NCI-H1048 (cell line): ENCODE data around the gene LYRM4.

Experiments
- DNase-seq: peaks from one replicate; lab custom pipeline; 2025; lab: John Stamatoyannopoulos, UW

LYRM4 gene

GRCh38 chr6:5260661-5261544 lies at the start of gene LYRM4, which contains the start of gene FARS2:
LYRM4 (minus strand) TSS chr6:5260950; CDS start chr6:5260733, 217 bp downstream.
FARS2 (plus strand) TSS chr6:5261513.
- peak; percentile 75 for DNase-seq

- no peak for DNase-seq
These were observed 47.3 kb upstream of the LYRM4 start for GRCh38 chr6:5308066-5308465.

GRCh38 chr6:5307058-5307457 lies 46.3 kb upstream of the LYRM4 start:
- DNase-seq: no peak

- no peak for DNase-seq
These were observed 45.3 kb upstream of the LYRM4 start for GRCh38 chr6:5305968-5306626.

GRCh38 chr6:5303682-5304081 lies 42.9 kb upstream of the LYRM4 start:
- no peak for DNase-seq

GRCh38 chr6:5302995-5303622 lies 42.4 kb upstream of the LYRM4 start:
- no peak for DNase-seq

GRCh38 chr6:5302220-5302946 lies 41.6 kb upstream of the LYRM4 start:
- DNase-seq: no peak

GRCh38 chr6:5300206-5300764 lies 39.5 kb upstream of the LYRM4 start:
- DNase-seq: no peak

GRCh38 chr6:5295623-5296022 lies 34.9 kb upstream of the LYRM4 start:
- no peak for DNase-seq

GRCh38 chr6:5294392-5295211 lies 33.9 kb upstream of the LYRM4 start:
- no peak for DNase-seq

GRCh38 chr6:5293692-5294091 lies 32.9 kb upstream of the LYRM4 start:
- DNase-seq: no peak

- DNase-seq: no peak
These were observed 31.4 kb upstream of the LYRM4 start for GRCh38 chr6:5292154-5292553.

GRCh38 chr6:5290500-5290899 lies 29.8 kb upstream of the LYRM4 start:
- DNase-seq: no peak

GRCh38 chr6:5290097-5290496 lies 29.3 kb upstream of the LYRM4 start:
- DNase-seq: no peak

GRCh38 chr6:5287966-5288297 lies 27.2 kb upstream of the LYRM4 start:
- no peak for DNase-seq

- DNase-seq: no peak
These were observed 26.6 kb upstream of the LYRM4 start for GRCh38 chr6:5287205-5287965.

GRCh38 chr6:5286780-5287179 lies 26.0 kb upstream of the LYRM4 start:
- DNase-seq: no peak

GRCh38 chr6:5285526-5285925 lies 24.8 kb upstream of the LYRM4 start:
- no peak for DNase-seq

- no peak for DNase-seq
These were observed 24.3 kb upstream of the LYRM4 start for GRCh38 chr6:5285081-5285480.

GRCh38 chr6:5282191-5282623 lies 21.5 kb upstream of the LYRM4 start:
- no peak for DNase-seq
